Measurements from ENCODE around the gene LRRN3. TPM values are rescaled to one million over a fixed set of nuclear protein-coding genes. Genes with fewer than 3 reads are reported as not detected.
A peak's percentile ranks its signal among the peaks of the same experiment; 100 is the strongest.

LRRN3 gene
- total and polyA plus RNA-seq, 2 of the 4 experiments (the other 2 are of a cell fraction): 6.9 to 15.2 TPM

DNA sequence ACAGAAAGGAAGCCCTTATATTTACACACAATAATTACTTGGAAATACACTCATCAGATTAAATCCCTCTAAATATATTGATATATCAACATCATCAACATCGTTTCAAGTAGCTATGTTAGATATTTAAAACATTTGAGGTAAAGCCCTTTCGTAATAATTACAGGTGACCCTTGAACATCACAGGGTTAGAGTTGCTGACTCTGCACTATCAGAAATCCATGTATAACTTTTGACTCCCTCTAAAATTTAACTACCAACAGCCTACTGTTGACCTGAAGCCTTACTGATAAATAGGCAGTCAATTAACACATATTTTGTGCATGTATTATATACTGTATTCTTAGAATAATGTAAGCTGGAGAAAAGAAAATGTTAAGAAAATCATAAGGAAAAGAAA is 34.6 kb upstream of the LRRN3 start:
- Histone ChIP-seq H3K27ac (ENCODE audit: insufficient read depth, low read length) (no peak overlapping the region), H4K20me1 (ENCODE audit: insufficient read depth, low read length) (no peaks in the 10 kb centered on the region), H3K4me2 (ENCODE audit: low read depth, low read length) (no peak overlapping the region), H4K5ac (ENCODE audit: low read depth, low read length) (no peak overlapping the region), H2BK120ac (ENCODE audit: low read depth, low read length) (no peak overlapping the region), H3K4me3 (ENCODE audit: insufficient read depth, low read depth, low read length) (no peak overlapping the region), H3K36me3 (ENCODE audit: control insufficient read depth, insufficient read depth, low read length) (no peaks in the 10 kb centered on the region), H3K9ac (ENCODE audit: low read depth, low read length) (no peak overlapping the region), H2BK20ac (ENCODE audit: low read depth, low read length) (no peak overlapping the region), H3K18ac (ENCODE audit: low read depth, low read length) (no peak overlapping the region), H3K4ac (ENCODE audit: low read depth, low read length) (no peak overlapping the region), H2AK5ac (ENCODE audit: low read depth, low read length) (no peak overlapping the region), H2AK9ac (replicated peaks; ENCODE audit: low read depth, low read length, poor library complexity) (no peak overlapping the region), H3K23ac (ENCODE audit: low read depth, low read length) (no peak overlapping the region), H3K9me1 (ENCODE audit: insufficient read depth, low read length) (no peaks in the 10 kb centered on the region), H3K79me1 (ENCODE audit: low read depth in 1 of 2, low read length in 2 of 2) (no peaks in the 10 kb centered on the region), H3K56ac (ENCODE audit: extremely low read depth, insufficient read depth, low read length) (no peak overlapping the region), H2BK5ac (ENCODE audit: low read depth, low read length, poor library complexity, severe bottlenecking) (no peak overlapping the region), H3K9me3 (ENCODE audit: control insufficient read depth, insufficient read depth, low read length) (no peaks in the 10 kb centered on the region), H2AFZ (replicated peaks; ENCODE audit: low read length, poor library complexity) (no peak overlapping the region), H3K27me3 (ENCODE audit: control insufficient read depth, insufficient read depth, low read length) (no peaks in the 10 kb centered on the region), H3K4me1 (ENCODE audit: control insufficient read depth, insufficient read depth, low read length) (no peaks in the 10 kb centered on the region), H2BK15ac (ENCODE audit: low read depth, low read length) (no peak overlapping the region), H4K91ac (ENCODE audit: insufficient read depth, low read depth, low read length) (no peak overlapping the region), H3K14ac (replicated peaks; ENCODE audit: low read depth, low read length) (no peak overlapping the region), H4K8ac (ENCODE audit: low read depth in 2 of 2, low read length in 2 of 2) (no peak overlapping the region)
- no TSS peak for BruUV-seq (replicated peaks)
- no peak for TF ChIP-seq MAZ (IDR thresholded peaks at IDR 0.05; ENCODE audit: borderline replicate concordance, low read depth, low read length)
- no peak for TF ChIP-seq NFE2L2 (IDR thresholded peaks at IDR 0.05; ENCODE audit: low read depth, low read length)
- no peak for TF ChIP-seq SMC3 (IDR thresholded peaks at IDR 0.05; ENCODE audit: low read depth, low read length)
- TF ChIP-seq MAFK (IDR thresholded peaks at IDR 0.05; ENCODE audit: low read depth, low read length): peak; percentile 88
- ChIA-PET CTCF (no interaction called here), POLR2A (ENCODE audit: unreplicated experiment) (no interaction called here)
- dilution Hi-C loops (cut with HindIII; ENCODE audit: low sequenced_read_pairs, unreplicated experiment) (no loop called here), in situ Hi-C loops (cut with MboI; ENCODE audit: low sequenced_read_pairs) (no loop called here), intact Hi-C loops (cut with micrococcal nuclease) (no loop called here)
- DNase-seq (no peak), ATAC-seq (ENCODE audit: low read depth) (no peak)
- WGBS, 2 experiments (ENCODE audit: extremely low coverage in 2 of 2, insufficient read length in 1 of 2): no CpG with 5 or more reads among the region's 2 CpGs
